ENCODE data around the gene RSBN1.

DNA sequence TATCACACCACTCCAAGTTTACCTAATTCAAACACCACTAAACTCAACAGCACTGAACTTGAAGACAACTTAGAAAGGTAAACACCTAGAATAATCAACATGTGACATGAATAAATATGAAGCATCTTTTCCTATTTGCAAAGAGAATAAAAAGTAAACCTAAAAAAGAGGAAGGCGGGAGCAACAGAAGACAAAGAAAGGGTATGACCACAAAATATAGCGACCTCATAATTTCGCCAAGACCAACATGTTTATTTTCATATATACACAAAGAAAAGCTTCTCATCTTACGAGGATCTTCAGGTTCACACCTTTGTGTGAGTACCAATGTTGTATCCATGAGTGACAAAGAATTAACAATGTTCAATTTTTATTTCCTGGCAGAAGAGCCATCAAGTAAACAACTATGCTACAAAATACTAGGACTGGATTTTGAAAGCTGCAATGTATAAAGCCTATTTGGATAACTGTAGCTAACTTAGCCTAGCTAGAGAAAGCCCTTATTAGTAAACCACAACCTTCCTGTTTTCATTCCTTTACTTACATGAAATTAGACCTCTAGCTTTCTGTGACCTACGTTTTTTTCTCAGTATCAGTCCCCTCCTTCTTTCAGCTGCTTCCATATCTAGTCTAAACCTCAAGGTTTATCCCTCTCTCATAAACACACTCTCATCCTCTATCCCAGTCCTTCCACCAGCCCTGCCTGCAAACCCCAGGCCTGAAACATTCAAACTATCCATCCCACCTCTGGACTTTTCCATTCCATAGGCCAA lies 31.7 kb downstream of the RSBN1 start:
- TF ChIP-seq CTCF (IDR thresholded peaks at IDR 0.05 in 2 of 3, conservative IDR thresholded peaks at IDR 0.05 in 1 of 3; ENCODE audit: borderline replicate concordance in 1 of 3, insufficient read depth in 1 of 3, low read depth in 2 of 3, low read length in 2 of 3) = no peak
- no peak for TF ChIP-seq ZNF274 (IDR thresholded peaks at IDR 0.05; ENCODE audit: low read depth, low read length)
- no peak for TF ChIP-seq CEBPB (IDR thresholded peaks at IDR 0.05; ENCODE audit: low read depth)
- no peak for TF ChIP-seq POLR2A (IDR thresholded peaks at IDR 0.05; ENCODE audit: borderline replicate concordance, extremely low read depth, insufficient read depth, insufficient read length)
- no peak for TF ChIP-seq FOSL1 (IDR thresholded peaks at IDR 0.05; ENCODE audit: low read depth)
- no peak for TF ChIP-seq POLR2AphosphoS5 (IDR thresholded peaks at IDR 0.05; ENCODE audit: low read depth, low read length)
- TF ChIP-seq RAD21 (IDR thresholded peaks at IDR 0.05; ENCODE audit: low read depth) = no peak
- TF ChIP-seq YY1 (IDR thresholded peaks at IDR 0.05; ENCODE audit: extremely low read depth, insufficient replicate concordance, low read depth, low read length) = no peak
- TF ChIP-seq, protein P1, sequence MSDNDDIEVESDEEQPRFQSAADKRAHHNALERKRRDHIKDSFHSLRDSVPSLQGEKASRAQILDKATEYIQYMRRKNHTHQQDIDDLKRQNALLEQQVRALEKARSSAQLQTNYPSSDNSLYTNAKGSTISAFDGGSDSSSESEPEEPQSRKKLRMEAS (IDR thresholded peaks at IDR 0.05) = no peak
- TF ChIP-seq JUND (IDR thresholded peaks at IDR 0.05) = no peak
- no peak for TF ChIP-seq TCF7L2 (IDR thresholded peaks at IDR 0.05; ENCODE audit: borderline replicate concordance, extremely low read depth, insufficient read depth, insufficient read length)
- TF ChIP-seq EZH2 (IDR thresholded peaks at IDR 0.05) = no peak
- no peak for TF ChIP-seq SIN3A (IDR thresholded peaks at IDR 0.05; ENCODE audit: low read depth)
